ENCODE measurements around the gene CAMK4. TPM values are rescaled to one million over a fixed set of nuclear protein-coding genes. Genes with fewer than 3 reads are reported as not detected.

CAMK4 gene
- total and polyA plus RNA-seq, 2 donors (not counting 3 experiments of a cell fraction or from before 2014, with no cell fraction given) = 2.2 to 5.4 TPM

DNA sequence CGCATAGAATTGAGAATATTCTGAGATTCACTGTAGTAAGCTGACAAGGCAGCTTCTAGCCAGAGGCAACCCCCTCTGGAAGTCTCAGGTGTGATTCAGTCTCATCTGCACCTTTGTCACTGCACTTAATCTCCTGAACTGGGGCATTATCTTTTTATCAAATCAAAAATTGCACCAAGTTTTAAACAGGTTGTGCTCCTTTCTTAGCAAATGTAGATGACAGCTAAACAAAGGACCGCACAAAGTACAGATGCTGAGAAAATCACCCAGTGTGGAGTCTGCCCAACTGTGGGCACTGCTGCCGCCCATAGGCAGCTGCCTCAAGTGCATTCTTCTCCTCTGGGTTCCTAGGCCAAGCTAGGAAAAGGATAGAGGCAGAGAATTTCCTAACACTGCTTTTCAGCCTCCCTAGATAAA, 237.1 kb downstream of the CAMK4 start:
- H3K4me1 ChIP-seq (ENCODE audit: control insufficient read depth, extremely low read depth, insufficient read depth, low read length) = no peaks in the 10 kb centered on the region
- FAIRE-seq = no peak
- no peak overlapping the region for H2AFZ ChIP-seq (ENCODE audit: low read depth, low read length)
- no peaks in the 10 kb centered on the region for H3K36me3 ChIP-seq (ENCODE audit: control insufficient read depth in 2 of 2, extremely low read depth in 1 of 2, insufficient read depth in 2 of 2, low read length in 2 of 2)
- no peak overlapping the region for H3K27ac ChIP-seq (ENCODE audit: insufficient read depth, low read depth, low read length)
- no peaks in the 10 kb centered on the region for H3K9me3 ChIP-seq (replicated peaks; ENCODE audit: control insufficient read depth, insufficient read depth, low read length)
- H3K9ac ChIP-seq (replicated peaks; ENCODE audit: extremely low read depth, insufficient read depth, low read length) = no peak overlapping the region
- H3K9me1 ChIP-seq (replicated peaks; ENCODE audit: control insufficient read depth, extremely low read depth, insufficient read depth, low read length) = no peaks in the 10 kb centered on the region
- intact Hi-C loops (cut with micrococcal nuclease) (no loop called here), dilution Hi-C loops (cut with MboI; ENCODE audit: extremely low pct_ligation_motif_present, low sequenced_read_pairs) (no loop called here)
- no TSS peak for BruUV-seq (replicated peaks)
- TF ChIP-seq FOS (IDR thresholded peaks at IDR 0.05; ENCODE audit: borderline replicate concordance, insufficient read depth, low read length) (no peak), CTCF (IDR thresholded peaks at IDR 0.05; ENCODE audit: extremely low read depth in 1 of 2, insufficient read depth in 1 of 2, low read depth in 1 of 2, low read length in 2 of 2) (peak; percentile 18 to 31)
- CTCF ChIA-PET = interaction anchor here (0.7 to 1.9 kb wide), 14 partner anchors 9 to 704 kb away, joined by 3 to 32 read pairs (median 5); no protein-coding TSS in a partner anchor
- no peaks in the 10 kb centered on the region for H3K27me3 ChIP-seq (ENCODE audit: control insufficient read depth in 2 of 2, insufficient read depth in 2 of 2, low read length in 2 of 2)
- no peak overlapping the region for H3K4me2 ChIP-seq (ENCODE audit: insufficient read depth, low read length)
- no peak for DNase-seq (ENCODE audit: low read depth, low spot score)
- H4K20me1 ChIP-seq (replicated peaks; ENCODE audit: control insufficient read depth, extremely low read depth, insufficient read depth, low read length) = no peaks in the 10 kb centered on the region
- H3K4me3 ChIP-seq (replicated peaks in 1 of 3; ENCODE audit: insufficient read depth in 1 of 3, low read depth in 1 of 3, low read length in 3 of 3) = no peak overlapping the region
- H3K79me2 ChIP-seq (ENCODE audit: control insufficient read depth, insufficient read depth, low read length) = no peaks in the 10 kb centered on the region
- POLR2A ChIA-PET = no interaction called here

DNA sequence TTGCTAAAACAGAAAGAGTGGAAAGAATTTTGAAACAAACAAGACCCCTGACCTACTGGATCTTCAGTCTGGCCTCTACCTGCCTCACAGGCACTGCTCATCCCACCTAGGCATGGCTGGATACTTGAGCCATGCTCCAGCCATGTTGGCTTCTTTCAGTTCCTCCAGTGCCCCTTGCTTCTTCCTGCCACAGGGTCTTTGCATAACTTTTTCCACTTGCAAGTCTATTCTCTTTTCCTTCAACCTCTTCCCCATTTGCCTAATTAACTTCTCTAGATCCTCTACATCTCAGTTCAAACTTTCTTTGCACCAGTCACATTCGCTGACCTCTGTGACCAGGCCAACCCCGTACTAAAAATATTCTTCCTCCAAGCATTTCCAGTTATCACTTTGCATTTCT, 237.8 kb downstream of the CAMK4 start:
- DNase-seq (ENCODE audit: low read depth, low spot score) (no peak), FAIRE-seq (no peak)
- H3K9me3 ChIP-seq (replicated peaks; ENCODE audit: control insufficient read depth, insufficient read depth, low read length) = no peaks in the 10 kb centered on the region
- H3K36me3 ChIP-seq (ENCODE audit: control insufficient read depth in 2 of 2, extremely low read depth in 1 of 2, insufficient read depth in 2 of 2, low read length in 2 of 2) = no peaks in the 10 kb centered on the region
- ChIA-PET CTCF (interaction anchor here (1.1 to 1.9 kb wide), 12 partner anchors 10 to 704 kb away, joined by 3 to 32 read pairs (median 5); no protein-coding TSS in a partner anchor), POLR2A (no interaction called here)
- no peaks in the 10 kb centered on the region for H3K79me2 ChIP-seq (ENCODE audit: control insufficient read depth, insufficient read depth, low read length)
- no peak overlapping the region for H3K27ac ChIP-seq (ENCODE audit: insufficient read depth, low read depth, low read length)
- TF ChIP-seq GATA2 (IDR thresholded peaks at IDR 0.05; ENCODE audit: insufficient read depth, insufficient read length, low read depth, low read length) (no peak), CTCF (IDR thresholded peaks at IDR 0.05; ENCODE audit: extremely low read depth in 1 of 2, insufficient read depth in 1 of 2, low read depth in 1 of 2, low read length in 2 of 2) (no peak), JUN (IDR thresholded peaks at IDR 0.05; ENCODE audit: borderline replicate concordance, insufficient read depth, insufficient read length, low read depth) (no peak), MYC (IDR thresholded peaks at IDR 0.05; ENCODE audit: low read depth, low read length) (no peak), FOS (IDR thresholded peaks at IDR 0.05; ENCODE audit: borderline replicate concordance, insufficient read depth, low read length) (no peak)
- TF ChIP-seq, protein P1, sequence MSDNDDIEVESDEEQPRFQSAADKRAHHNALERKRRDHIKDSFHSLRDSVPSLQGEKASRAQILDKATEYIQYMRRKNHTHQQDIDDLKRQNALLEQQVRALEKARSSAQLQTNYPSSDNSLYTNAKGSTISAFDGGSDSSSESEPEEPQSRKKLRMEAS (IDR thresholded peaks at IDR 0.05; ENCODE audit: insufficient read depth, insufficient read length) = no peak
- H4K20me1 ChIP-seq (replicated peaks; ENCODE audit: control insufficient read depth, extremely low read depth, insufficient read depth, low read length) = no peaks in the 10 kb centered on the region
- H3K9ac ChIP-seq (replicated peaks; ENCODE audit: extremely low read depth, insufficient read depth, low read length) = no peak overlapping the region
- H3K9me1 ChIP-seq (replicated peaks; ENCODE audit: control insufficient read depth, extremely low read depth, insufficient read depth, low read length) = no peaks in the 10 kb centered on the region
- no TSS peak for BruUV-seq (replicated peaks)
- no peak overlapping the region for H2AFZ ChIP-seq (ENCODE audit: low read depth, low read length)
- dilution Hi-C loops (cut with MboI; ENCODE audit: extremely low pct_ligation_motif_present, low sequenced_read_pairs) (no loop called here), intact Hi-C loops (cut with micrococcal nuclease) (no loop called here)
- no peak overlapping the region for H3K4me3 ChIP-seq (replicated peaks in 1 of 3; ENCODE audit: insufficient read depth in 1 of 3, low read depth in 1 of 3, low read length in 3 of 3)
- no peaks in the 10 kb centered on the region for H3K27me3 ChIP-seq (ENCODE audit: control insufficient read depth in 2 of 2, insufficient read depth in 2 of 2, low read length in 2 of 2)
- no peaks in the 10 kb centered on the region for H3K4me1 ChIP-seq (ENCODE audit: control insufficient read depth, extremely low read depth, insufficient read depth, low read length)
- no peak overlapping the region for H3K4me2 ChIP-seq (ENCODE audit: insufficient read depth, low read length)
